ENCODE data around the gene SRA1. TPM values are rescaled to one million over a fixed set of nuclear protein-coding genes. Genes with fewer than 3 reads are reported as not detected.

The SRA1 gene
- total and polyA plus RNA-seq, 9 of the 15 experiments (the other 6 are each of a cell fraction or from before 2014, with no cell fraction given) = 24.1 to 47.4 (median 41.3) TPM

DNA sequence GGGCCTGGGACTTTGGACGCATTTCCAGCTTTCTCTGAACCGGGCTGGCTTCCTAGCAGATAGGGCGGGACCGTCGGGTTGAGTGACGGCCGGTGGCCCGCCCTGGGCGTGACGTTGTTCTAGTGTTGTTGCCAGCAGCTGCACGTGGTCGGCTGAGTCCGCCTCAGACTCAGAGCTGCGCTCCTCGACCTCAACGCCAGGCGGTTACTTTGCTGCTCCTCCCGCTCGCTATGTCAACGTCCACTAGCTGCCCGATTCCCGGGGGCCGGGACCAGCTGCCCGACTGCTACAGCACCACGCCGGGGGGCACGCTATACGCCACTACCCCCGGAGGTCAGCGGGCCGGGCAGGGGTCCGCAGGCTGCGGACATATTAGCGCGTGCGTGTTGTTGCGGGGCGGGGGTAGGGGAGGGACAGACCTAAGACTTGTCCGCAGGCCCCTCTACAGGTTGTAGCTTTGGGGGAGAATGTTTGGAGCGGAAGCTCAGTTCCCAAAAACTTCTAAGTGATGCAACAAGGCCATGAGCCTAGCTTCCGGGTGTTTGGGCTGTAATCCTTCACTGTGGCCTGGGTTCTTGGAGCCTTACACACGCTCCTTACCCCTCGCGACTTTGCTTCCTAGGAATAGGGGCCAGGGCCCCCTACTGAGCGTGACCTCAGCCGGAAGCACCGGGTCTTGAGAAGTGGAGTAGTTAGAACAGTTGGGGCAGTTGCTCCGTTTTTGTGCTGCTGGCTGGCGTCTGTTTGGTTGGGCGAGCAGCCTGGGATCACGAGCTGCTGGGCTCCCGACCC lies 9.6 kb downstream of the SRA1 start, which contains the start of gene EIF4EBP3 (continued):
- TF ChIP-seq, protein P1, sequence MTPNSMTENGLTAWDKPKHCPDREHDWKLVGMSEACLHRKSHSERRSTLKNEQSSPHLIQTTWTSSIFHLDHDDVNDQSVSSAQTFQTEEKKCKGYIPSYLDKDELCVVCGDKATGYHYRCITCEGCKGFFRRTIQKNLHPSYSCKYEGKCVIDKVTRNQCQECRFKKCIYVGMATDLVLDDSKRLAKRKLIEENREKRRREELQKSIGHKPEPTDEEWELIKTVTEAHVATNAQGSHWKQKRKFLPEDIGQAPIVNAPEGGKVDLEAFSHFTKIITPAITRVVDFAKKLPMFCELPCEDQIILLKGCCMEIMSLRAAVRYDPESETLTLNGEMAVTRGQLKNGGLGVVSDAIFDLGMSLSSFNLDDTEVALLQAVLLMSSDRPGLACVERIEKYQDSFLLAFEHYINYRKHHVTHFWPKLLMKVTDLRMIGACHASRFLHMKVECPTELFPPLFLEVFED (CRISPR knock-in tag; conservative IDR thresholded peaks at IDR 0.05) = peak; percentile 69; the same call in 1 of the 2 replicates
- TF ChIP-seq ZNF431 (CRISPR knock-in tag; IDR thresholded peaks at IDR 0.05) = 0 out of 2 replicates have a peak, but pooled peaks have one; percentile 36
- peak; percentile 90 for TF ChIP-seq SAP30 (IDR thresholded peaks at IDR 0.05; ENCODE audit: borderline replicate concordance, insufficient read depth, low read depth, low read length, poor library complexity, severe bottlenecking)
- TF ChIP-seq NUFIP1 (IDR thresholded peaks at IDR 0.05; ENCODE audit: partially characterized antibody) = no peak
- TF ChIP-seq ZNF24 (IDR thresholded peaks at IDR 0.05) = no peak
- TF ChIP-seq, protein P2, sequence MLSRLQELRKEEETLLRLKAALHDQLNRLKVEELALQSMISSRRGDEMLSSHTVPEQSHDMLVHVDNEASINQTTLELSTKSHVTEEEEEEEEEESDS (CRISPR knock-in tag; IDR thresholded peaks at IDR 0.05) = no peak
- peak; percentile 93; the same call in 1 of the 2 replicates for TF ChIP-seq ILF3 (IDR thresholded peaks at IDR 0.05; ENCODE audit: borderline replicate concordance)
- no peak; the same call in 1 of the 2 replicates for TF ChIP-seq TCF3 (CRISPR knock-in tag; IDR thresholded peaks at IDR 0.05)
- TF ChIP-seq, protein P3, sequence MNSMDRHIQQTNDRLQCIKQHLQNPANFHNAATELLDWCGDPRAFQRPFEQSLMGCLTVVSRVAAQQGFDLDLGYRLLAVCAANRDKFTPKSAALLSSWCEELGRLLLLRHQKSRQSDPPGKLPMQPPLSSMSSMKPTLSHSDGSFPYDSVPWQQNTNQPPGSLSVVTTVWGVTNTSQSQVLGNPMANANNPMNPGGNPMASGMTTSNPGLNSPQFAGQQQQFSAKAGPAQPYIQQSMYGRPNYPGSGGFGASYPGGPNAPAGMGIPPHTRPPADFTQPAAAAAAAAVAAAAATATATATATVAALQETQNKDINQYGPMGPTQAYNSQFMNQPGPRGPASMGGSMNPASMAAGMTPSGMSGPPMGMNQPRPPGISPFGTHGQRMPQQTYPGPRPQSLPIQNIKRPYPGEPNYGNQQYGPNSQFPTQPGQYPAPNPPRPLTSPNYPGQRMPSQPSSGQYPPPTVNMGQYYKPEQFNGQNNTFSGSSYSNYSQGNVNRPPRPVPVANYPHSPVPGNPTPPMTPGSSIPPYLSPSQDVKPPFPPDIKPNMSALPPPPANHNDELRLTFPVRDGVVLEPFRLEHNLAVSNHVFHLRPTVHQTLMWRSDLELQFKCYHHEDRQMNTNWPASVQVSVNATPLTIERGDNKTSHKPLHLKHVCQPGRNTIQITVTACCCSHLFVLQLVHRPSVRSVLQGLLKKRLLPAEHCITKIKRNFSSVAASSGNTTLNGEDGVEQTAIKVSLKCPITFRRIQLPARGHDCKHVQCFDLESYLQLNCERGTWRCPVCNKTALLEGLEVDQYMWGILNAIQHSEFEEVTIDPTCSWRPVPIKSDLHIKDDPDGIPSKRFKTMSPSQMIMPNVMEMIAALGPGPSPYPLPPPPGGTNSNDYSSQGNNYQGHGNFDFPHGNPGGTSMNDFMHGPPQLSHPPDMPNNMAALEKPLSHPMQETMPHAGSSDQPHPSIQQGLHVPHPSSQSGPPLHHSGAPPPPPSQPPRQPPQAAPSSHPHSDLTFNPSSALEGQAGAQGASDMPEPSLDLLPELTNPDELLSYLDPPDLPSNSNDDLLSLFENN (IDR thresholded peaks at IDR 0.05; ENCODE audit: low read depth in 2 of 2, low read length in 2 of 2) = 0 out of 4 replicates have a peak, but pooled peaks of 1 of the 2 experiments have one; percentile 40
- no peak for TF ChIP-seq SLC30A9 (CRISPR knock-in tag; IDR thresholded peaks at IDR 0.05)
- TF ChIP-seq MEIS2 (IDR thresholded peaks at IDR 0.05; ENCODE audit: partially characterized antibody) = peak; percentile 66
- peak; percentile 91 for TF ChIP-seq PCBP1 (IDR thresholded peaks at IDR 0.05; ENCODE audit: low read depth, low read length, poor library complexity, severe bottlenecking)
- 0 out of 2 replicates have a peak, but pooled peaks have one; percentile 9 for TF ChIP-seq CBFB (CRISPR knock-in tag; IDR thresholded peaks at IDR 0.05)
- TF ChIP-seq, protein P4, sequence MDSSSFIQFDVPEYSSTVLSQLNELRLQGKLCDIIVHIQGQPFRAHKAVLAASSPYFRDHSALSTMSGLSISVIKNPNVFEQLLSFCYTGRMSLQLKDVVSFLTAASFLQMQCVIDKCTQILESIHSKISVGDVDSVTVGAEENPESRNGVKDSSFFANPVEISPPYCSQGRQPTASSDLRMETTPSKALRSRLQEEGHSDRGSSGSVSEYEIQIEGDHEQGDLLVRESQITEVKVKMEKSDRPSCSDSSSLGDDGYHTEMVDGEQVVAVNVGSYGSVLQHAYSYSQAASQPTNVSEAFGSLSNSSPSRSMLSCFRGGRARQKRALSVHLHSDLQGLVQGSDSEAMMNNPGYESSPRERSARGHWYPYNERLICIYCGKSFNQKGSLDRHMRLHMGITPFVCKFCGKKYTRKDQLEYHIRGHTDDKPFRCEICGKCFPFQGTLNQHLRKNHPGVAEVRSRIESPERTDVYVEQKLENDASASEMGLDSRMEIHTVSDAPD (CRISPR knock-in tag; IDR thresholded peaks at IDR 0.05) = no peak
- TF ChIP-seq, protein P5, sequence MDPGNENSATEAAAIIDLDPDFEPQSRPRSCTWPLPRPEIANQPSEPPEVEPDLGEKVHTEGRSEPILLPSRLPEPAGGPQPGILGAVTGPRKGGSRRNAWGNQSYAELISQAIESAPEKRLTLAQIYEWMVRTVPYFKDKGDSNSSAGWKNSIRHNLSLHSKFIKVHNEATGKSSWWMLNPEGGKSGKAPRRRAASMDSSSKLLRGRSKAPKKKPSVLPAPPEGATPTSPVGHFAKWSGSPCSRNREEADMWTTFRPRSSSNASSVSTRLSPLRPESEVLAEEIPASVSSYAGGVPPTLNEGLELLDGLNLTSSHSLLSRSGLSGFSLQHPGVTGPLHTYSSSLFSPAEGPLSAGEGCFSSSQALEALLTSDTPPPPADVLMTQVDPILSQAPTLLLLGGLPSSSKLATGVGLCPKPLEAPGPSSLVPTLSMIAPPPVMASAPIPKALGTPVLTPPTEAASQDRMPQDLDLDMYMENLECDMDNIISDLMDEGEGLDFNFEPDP (CRISPR knock-in tag; IDR thresholded peaks at IDR 0.05) = 0 out of 2 replicates have a peak, but pooled peaks have one; percentile 37
- no peak for TF ChIP-seq SIRT6 (IDR thresholded peaks at IDR 0.05; ENCODE audit: low read depth, low read length)
- TF ChIP-seq, protein P6, sequence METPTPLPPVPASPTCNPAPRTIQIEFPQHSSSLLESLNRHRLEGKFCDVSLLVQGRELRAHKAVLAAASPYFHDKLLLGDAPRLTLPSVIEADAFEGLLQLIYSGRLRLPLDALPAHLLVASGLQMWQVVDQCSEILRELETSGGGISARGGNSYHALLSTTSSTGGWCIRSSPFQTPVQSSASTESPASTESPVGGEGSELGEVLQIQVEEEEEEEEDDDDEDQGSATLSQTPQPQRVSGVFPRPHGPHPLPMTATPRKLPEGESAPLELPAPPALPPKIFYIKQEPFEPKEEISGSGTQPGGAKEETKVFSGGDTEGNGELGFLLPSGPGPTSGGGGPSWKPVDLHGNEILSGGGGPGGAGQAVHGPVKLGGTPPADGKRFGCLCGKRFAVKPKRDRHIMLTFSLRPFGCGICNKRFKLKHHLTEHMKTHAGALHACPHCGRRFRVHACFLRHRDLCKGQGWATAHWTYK (CRISPR knock-in tag; IDR thresholded peaks at IDR 0.05) = peak; percentile 38; the same call in 1 of the 2 replicates
